ENCODE results near the gene SECTM1.

Gene SECTM1

GRCh38 chr17:82371333-82372248 lies 38.0 kb upstream of the SECTM1 start, which contains the start of gene UTS2R:
Gene UTS2R (plus strand): TSS chr17:82371765. CDS start chr17:82374325, 2,560 bp downstream.
- no peaks in the 10 kb centered on the region for H3K36me3 ChIP-seq (ENCODE audit: low read depth)
- no peaks in the 10 kb centered on the region for H3K4me1 ChIP-seq (ENCODE audit: insufficient read depth, poor library complexity, severe bottlenecking)
- H3K27ac ChIP-seq (ENCODE audit: poor library complexity, severe bottlenecking) = no peak within 1 kb of the TSS
- no peak for TF ChIP-seq CTCF (IDR thresholded peaks at IDR 0.05; ENCODE audit: poor library complexity, severe bottlenecking)
- ATAC-seq (ENCODE audit: low read depth) = no peak
- peak; percentile 62 for DNase-seq (ENCODE audit: low spot score)
- H3K4me3 ChIP-seq (ENCODE audit: severe bottlenecking) = no peak within 1 kb of the TSS
- no peaks in the 10 kb centered on the region for H3K9me3 ChIP-seq (ENCODE audit: severe bottlenecking)
- peaks cover 62% of the 10 kb centered on the region for H3K27me3 ChIP-seq (ENCODE audit: insufficient read depth, poor library complexity, severe bottlenecking)

DNA sequence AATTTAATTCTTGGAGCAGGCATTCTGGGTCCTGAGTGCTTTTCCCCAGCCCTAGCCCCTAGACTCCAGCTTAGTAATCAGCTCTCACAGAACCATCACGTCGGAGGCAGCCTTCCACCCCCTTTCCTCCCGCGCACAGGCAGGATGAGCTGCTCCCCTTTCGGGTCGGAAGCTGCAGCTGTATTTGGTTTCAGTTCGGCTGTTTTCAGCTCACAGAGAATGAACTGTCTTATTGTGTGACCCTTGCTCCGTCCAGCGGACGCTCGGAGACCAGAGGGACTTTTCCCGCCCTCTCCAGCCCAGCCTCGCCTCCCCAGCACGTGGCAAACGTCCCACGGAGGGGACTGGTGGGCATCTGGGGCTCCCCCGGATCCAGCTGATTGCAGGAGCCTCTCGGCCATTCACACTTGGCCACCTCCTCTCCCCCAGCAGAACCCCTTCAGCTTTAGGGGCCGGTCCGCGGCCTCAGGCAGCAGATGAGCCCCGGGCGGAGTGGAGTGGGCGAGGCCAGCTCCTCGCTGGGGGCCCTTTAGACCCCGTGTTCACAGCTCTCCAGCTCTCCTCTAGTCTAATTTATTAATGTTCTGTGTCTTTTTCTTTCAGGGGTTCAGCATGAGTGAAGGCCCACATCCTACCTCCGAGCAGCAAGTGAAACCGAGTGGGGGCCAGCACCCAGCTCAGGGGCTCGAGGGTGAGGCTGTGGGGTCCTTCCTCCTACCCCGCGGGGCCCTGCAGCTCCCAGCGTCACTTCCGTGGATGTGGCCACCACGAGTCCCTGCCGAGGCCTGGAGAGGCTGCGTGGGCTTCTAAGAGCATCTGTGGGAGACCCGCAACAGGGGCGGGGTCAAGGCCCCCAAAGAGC lies 37.1 kb upstream of the SECTM1 start:
- DNase-seq (ENCODE audit: low spot score) = no peak
- Histone ChIP-seq H3K27me3 (ENCODE audit: insufficient read depth, poor library complexity, severe bottlenecking) (peaks cover 55% of the 10 kb centered on the region), H3K4me1 (ENCODE audit: insufficient read depth, poor library complexity, severe bottlenecking) (no peaks in the 10 kb centered on the region), H3K4me3 (ENCODE audit: severe bottlenecking) (no peak overlapping the region), H3K27ac (ENCODE audit: poor library complexity, severe bottlenecking) (no peak overlapping the region), H3K36me3 (ENCODE audit: low read depth) (no peaks in the 10 kb centered on the region), H3K9me3 (ENCODE audit: severe bottlenecking) (no peaks in the 10 kb centered on the region)
- TF ChIP-seq CTCF (IDR thresholded peaks at IDR 0.05; ENCODE audit: poor library complexity, severe bottlenecking) = no peak
- ATAC-seq (ENCODE audit: low read depth) = no peak

- Histone ChIP-seq H3K27ac (ENCODE audit: poor library complexity, severe bottlenecking) (no peak overlapping the region), H3K4me3 (ENCODE audit: severe bottlenecking) (no peak overlapping the region), H3K4me1 (ENCODE audit: insufficient read depth, poor library complexity, severe bottlenecking) (no peaks in the 10 kb centered on the region), H3K27me3 (ENCODE audit: insufficient read depth, poor library complexity, severe bottlenecking) (peaks cover 40% of the 10 kb centered on the region), H3K9me3 (ENCODE audit: severe bottlenecking) (no peaks in the 10 kb centered on the region), H3K36me3 (ENCODE audit: low read depth) (no peaks in the 10 kb centered on the region)
- no peak for TF ChIP-seq CTCF (IDR thresholded peaks at IDR 0.05; ENCODE audit: poor library complexity, severe bottlenecking)
- DNase-seq (ENCODE audit: low spot score) (no peak), ATAC-seq (ENCODE audit: low read depth) (no peak)
These were observed 35.6 kb upstream of the SECTM1 start for GRCh38 chr17:82369211-82369610.

DNA sequence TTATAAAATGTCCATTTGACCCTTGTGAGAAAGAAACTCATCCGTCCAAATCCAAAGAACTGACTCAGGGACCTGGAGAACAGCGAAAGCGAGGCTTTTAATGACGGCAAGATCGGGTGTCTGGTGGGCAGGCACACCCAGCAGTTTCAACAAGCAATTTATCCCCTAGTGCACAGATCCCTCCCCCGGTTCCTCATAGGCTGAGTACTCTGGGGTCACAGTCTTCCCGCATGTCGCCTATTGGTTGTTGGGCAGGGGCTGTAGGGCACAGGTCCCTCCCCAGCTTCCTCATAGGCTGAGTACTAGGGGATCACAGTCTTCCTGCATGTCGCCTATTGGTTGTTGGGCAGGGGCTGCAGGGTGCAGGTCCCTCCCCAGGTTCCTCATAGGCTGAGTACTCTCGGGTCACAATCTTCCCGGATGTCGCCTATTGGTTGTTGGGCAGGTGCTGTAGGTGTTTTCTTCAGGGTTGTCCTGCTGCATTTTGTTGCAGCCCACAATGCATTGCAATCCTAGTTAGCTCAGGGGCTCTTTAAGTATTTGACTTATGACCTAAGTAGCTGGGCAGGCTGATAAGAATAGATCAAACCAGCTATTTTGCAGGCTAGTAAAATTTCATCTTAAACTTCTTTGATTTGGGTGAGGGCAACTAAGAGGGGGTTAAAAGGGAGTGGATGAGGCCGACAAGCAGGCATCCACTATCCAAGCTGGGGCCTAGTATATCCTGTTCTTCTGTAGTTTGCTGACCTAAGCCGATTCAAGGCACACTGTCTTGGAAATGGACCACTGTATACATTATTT lies 34.4 kb upstream of the SECTM1 start:
- no peak overlapping the region for H3K4me3 ChIP-seq (ENCODE audit: severe bottlenecking)
- 0 out of 3 replicates have a peak, but pooled peaks have one; percentile 28 for ATAC-seq (ENCODE audit: low read depth)
- H3K27me3 ChIP-seq (ENCODE audit: insufficient read depth, poor library complexity, severe bottlenecking) = peaks cover 34% of the 10 kb centered on the region
- H3K9me3 ChIP-seq (ENCODE audit: severe bottlenecking) = no peaks in the 10 kb centered on the region
- no peak for DNase-seq (ENCODE audit: low spot score)
- no peak for TF ChIP-seq CTCF (IDR thresholded peaks at IDR 0.05; ENCODE audit: poor library complexity, severe bottlenecking)
- no peaks in the 10 kb centered on the region for H3K36me3 ChIP-seq (ENCODE audit: low read depth)
- no peak overlapping the region for H3K27ac ChIP-seq (ENCODE audit: poor library complexity, severe bottlenecking)
- no peaks in the 10 kb centered on the region for H3K4me1 ChIP-seq (ENCODE audit: insufficient read depth, poor library complexity, severe bottlenecking)
